Ishikawa (cell line): Measurements from ENCODE around the gene AXIN2.

Source experiments
- CEBPB ChIP-seq: IDR thresholded peaks from 2 replicates; pipeline ENCODE4 v1.6.1; 2012
- CREB1 ChIP-seq: IDR thresholded peaks from 2 replicates; pipeline ENCODE4 v1.6.1; 2012; ENCODE audit warnings: low read depth
- EGR1 ChIP-seq: IDR thresholded peaks from 2 replicates; pipeline ENCODE4 v1.6.1; 2012
- EP300 ChIP-seq: IDR thresholded peaks from 2 replicates; pipeline ENCODE4 v1.6.1; 2012; ENCODE audit warnings: borderline replicate concordance
- FOXM1 ChIP-seq: IDR thresholded peaks from 2 replicates; pipeline ENCODE4 v1.6.1; 2012; ENCODE audit warnings: low read depth, borderline replicate concordance
- NFIC ChIP-seq: IDR thresholded peaks from 2 replicates; pipeline ENCODE4 v1.6.1; 2012
- RAD21 ChIP-seq: IDR thresholded peaks from 2 replicates; pipeline ENCODE4 v1.6.1; 2012; ENCODE audit warnings: low read depth
- TAF1 ChIP-seq: IDR thresholded peaks from 2 replicates; pipeline ENCODE4 v1.6.1; 2012; ENCODE audit warnings: low read depth, mild to moderate bottlenecking
- TCF12 ChIP-seq: IDR thresholded peaks from 2 replicates; pipeline ENCODE4 v1.6.1; 2012; ENCODE audit warnings: low read depth
- TEAD4 ChIP-seq: IDR thresholded peaks from 2 replicates; pipeline ENCODE4 v1.6.1; 2012
- YY1 ChIP-seq: IDR thresholded peaks from 2 replicates; pipeline ENCODE4 v1.6.1; 2012; ENCODE audit warnings: low read depth
- ZBTB7A ChIP-seq: IDR thresholded peaks from 2 replicates; pipeline ENCODE4 v1.6.1; 2012; ENCODE audit warnings: low read depth
- TF ChIP-seq, protein P1 (sequence below): IDR thresholded peaks from 2 replicates; pipeline ENCODE4 v1.6.1; 2012; ENCODE audit warnings: low read depth, mild to moderate bottlenecking
- TF ChIP-seq, protein P2 (sequence below): IDR thresholded peaks from 2 replicates; pipeline ENCODE4 v1.6.1; 2012
- TF ChIP-seq, protein P3 (sequence below): IDR thresholded peaks from 2 replicates; pipeline ENCODE4 v1.6.1; 2012

AXIN2 gene

DNA sequence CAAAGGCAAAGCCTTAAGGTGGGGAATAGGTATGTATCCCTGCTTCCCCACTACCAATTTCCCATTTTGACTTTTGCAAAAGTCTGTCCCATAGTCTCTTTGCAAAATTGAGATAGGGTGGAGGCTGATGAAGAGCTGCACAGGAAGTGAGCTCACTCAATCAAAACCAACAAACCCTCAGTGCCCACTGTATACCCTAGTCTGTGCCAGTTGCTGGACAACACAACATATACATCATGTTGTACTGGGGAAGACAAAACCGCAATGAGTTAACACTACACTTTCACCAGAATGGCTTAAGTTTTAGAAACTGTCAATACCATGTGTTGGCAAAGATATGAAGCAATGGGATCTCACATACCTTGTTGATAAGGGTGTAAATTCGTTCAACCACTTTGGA, 40.4 kb upstream of the AXIN2 start:
- TF ChIP-seq EP300 (no peak), NFIC (no peak), YY1 (no peak), CEBPB (no peak), TAF1 (no peak), CREB1 (no peak), TCF12 (no peak), RAD21 (no peak), FOXM1 (no peak), EGR1 (no peak), TEAD4 (no peak), ZBTB7A (no peak)
- TF ChIP-seq, protein P1, sequence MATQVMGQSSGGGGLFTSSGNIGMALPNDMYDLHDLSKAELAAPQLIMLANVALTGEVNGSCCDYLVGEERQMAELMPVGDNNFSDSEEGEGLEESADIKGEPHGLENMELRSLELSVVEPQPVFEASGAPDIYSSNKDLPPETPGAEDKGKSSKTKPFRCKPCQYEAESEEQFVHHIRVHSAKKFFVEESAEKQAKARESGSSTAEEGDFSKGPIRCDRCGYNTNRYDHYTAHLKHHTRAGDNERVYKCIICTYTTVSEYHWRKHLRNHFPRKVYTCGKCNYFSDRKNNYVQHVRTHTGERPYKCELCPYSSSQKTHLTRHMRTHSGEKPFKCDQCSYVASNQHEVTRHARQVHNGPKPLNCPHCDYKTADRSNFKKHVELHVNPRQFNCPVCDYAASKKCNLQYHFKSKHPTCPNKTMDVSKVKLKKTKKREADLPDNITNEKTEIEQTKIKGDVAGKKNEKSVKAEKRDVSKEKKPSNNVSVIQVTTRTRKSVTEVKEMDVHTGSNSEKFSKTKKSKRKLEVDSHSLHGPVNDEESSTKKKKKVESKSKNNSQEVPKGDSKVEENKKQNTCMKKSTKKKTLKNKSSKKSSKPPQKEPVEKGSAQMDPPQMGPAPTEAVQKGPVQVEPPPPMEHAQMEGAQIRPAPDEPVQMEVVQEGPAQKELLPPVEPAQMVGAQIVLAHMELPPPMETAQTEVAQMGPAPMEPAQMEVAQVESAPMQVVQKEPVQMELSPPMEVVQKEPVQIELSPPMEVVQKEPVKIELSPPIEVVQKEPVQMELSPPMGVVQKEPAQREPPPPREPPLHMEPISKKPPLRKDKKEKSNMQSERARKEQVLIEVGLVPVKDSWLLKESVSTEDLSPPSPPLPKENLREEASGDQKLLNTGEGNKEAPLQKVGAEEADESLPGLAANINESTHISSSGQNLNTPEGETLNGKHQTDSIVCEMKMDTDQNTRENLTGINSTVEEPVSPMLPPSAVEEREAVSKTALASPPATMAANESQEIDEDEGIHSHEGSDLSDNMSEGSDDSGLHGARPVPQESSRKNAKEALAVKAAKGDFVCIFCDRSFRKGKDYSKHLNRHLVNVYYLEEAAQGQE, result no peak
- TF ChIP-seq, protein P2, sequence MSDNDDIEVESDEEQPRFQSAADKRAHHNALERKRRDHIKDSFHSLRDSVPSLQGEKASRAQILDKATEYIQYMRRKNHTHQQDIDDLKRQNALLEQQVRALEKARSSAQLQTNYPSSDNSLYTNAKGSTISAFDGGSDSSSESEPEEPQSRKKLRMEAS, result no peak
- TF ChIP-seq, protein P3, sequence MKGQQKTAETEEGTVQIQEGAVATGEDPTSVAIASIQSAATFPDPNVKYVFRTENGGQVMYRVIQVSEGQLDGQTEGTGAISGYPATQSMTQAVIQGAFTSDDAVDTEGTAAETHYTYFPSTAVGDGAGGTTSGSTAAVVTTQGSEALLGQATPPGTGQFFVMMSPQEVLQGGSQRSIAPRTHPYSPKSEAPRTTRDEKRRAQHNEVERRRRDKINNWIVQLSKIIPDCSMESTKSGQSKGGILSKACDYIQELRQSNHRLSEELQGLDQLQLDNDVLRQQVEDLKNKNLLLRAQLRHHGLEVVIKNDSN, result no peak

DNA sequence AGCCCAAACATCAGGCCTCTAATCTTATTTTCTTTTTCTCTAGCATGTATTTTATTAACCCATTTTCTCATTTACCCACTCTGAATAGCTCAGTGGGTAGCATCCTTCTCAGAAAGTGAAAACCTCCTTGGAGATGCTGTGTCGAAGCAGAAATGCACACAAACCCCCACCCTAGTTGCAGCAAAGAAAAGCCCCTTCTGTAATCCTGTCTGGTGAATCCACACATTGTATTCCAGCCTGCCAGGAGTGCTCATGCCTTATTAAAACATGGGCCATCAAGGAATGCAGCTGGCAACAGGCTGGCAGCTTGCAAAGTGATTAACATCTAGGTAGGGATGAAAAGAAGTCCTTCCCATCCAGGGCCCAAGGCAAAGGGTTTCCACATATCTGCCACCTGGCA, 39.7 kb upstream of the AXIN2 start:
- no peak for TF ChIP-seq TCF12
- no peak for TF ChIP-seq TAF1
- TF ChIP-seq EP300, result no peak
- TF ChIP-seq, protein P1, result no peak
- TF ChIP-seq YY1, result no peak
- no peak for TF ChIP-seq RAD21
- TF ChIP-seq CREB1, result no peak
- TF ChIP-seq TEAD4, result no peak
- TF ChIP-seq ZBTB7A, result no peak
- no peak for TF ChIP-seq NFIC
- TF ChIP-seq FOXM1, result no peak
- TF ChIP-seq EGR1, result no peak
- TF ChIP-seq, protein P3, result no peak
- TF ChIP-seq CEBPB, result no peak
- TF ChIP-seq, protein P2, result no peak

DNA sequence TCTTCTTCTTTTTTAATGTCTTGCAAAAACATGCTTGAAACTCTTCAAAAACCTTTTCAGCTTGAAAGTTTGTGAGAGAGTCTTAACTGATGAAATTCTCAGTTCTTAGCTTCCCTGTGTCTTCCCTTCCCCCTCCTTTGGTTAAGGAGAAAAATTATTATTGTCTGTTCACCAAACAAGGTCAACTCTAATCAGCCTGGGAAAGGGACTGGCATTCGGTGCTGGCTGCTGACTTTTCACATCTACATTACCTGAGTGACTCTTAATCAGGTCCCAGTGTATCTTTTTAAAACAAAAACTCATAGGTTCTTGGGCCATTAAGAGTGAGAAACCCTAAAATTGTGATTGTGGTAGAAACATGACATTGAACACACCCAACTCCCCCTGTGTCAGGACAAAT, 39.1 kb upstream of the AXIN2 start:
- TF ChIP-seq, protein P3, result no peak
- TF ChIP-seq EGR1, result no peak
- no peak for TF ChIP-seq RAD21
- TF ChIP-seq CEBPB, result no peak
- TF ChIP-seq TEAD4, result no peak
- TF ChIP-seq NFIC, result no peak
- TF ChIP-seq TAF1, result no peak
- TF ChIP-seq EP300, result no peak
- TF ChIP-seq FOXM1, result no peak
- TF ChIP-seq, protein P1, result no peak
- TF ChIP-seq YY1, result no peak
- TF ChIP-seq, protein P2, result no peak

DNA sequence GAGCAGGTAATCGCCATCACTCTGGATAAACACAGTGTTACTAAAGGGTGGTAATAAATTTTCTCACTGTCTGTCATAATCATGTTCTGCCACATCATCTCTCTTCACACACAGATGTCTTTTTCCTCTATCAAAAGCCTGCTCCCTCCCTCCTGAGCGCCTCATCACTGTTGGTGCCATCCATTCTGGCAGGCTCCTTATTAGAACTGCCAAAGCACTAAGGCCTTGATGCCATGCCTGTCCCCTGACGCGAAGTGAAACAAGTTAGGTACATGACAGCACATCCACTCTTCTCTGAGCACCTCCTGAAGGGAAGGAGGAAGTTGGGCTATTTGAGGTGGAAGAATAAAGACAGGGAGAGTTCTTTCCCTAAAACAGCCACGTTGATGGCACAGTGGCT, 38.2 kb upstream of the AXIN2 start:
- no peak for TF ChIP-seq CREB1
- no peak for TF ChIP-seq RAD21
- no peak for TF ChIP-seq CEBPB
- TF ChIP-seq EP300, result no peak
- TF ChIP-seq TAF1, result no peak
- TF ChIP-seq, protein P2, result no peak
- TF ChIP-seq FOXM1, result no peak
- no peak for TF ChIP-seq YY1
- TF ChIP-seq, protein P1, result no peak
- no peak for TF ChIP-seq ZBTB7A
- no peak for TF ChIP-seq TCF12
- TF ChIP-seq, protein P3, result no peak
- no peak for TF ChIP-seq EGR1
- no peak for TF ChIP-seq NFIC
- no peak for TF ChIP-seq TEAD4
